Measurements from ENCODE around the gene KIAA0825. TPM values are rescaled to one million over a fixed set of nuclear protein-coding genes. Genes with fewer than 3 reads are reported as not detected.

The KIAA0825 gene
- total RNA-seq, 4 donors from 2014 or later, result 1.2 to 5.3 (median 4.0) TPM

- in situ Hi-C loops (cut with MboI; ENCODE audit: low pct_ligation_motif_present in 1 of 4, low pct_unique_long_range_greater_than_20kb in 1 of 4, low sequenced_read_pairs in 3 of 4), result no loop called here
- TF ChIP-seq EP300 (IDR thresholded peaks at IDR 0.05; ENCODE audit: low read depth), result no peak
- no peak for TF ChIP-seq POLR2AphosphoS5 (IDR thresholded peaks at IDR 0.05)
- TF ChIP-seq POLR2A (IDR thresholded peaks at IDR 0.05), result no peak
- no peak for TF ChIP-seq CTCF (IDR thresholded peaks at IDR 0.05)
- H3K4me1 ChIP-seq, result no peaks in the 10 kb centered on the region
- H3K27ac ChIP-seq, result no peak overlapping the region
- peaks cover 0 to 6% of the 10 kb centered on the region in 2 donors for H3K9me3 ChIP-seq
- H3K36me3 ChIP-seq, result no peaks in the 10 kb centered on the region
- intact Hi-C loops (cut with DNase I; ENCODE audit: low total_unique reads), result no loop called here
- H3K27me3 ChIP-seq, result no peaks in the 10 kb centered on the region
- DNase-seq, result no peak
- no peak overlapping the region for H3K4me3 ChIP-seq
- 50 to 54% methylated on average over 1 of the region's 1 CpG for WGBS, 2 donors (ENCODE audit: low coverage in 1 of 2)
These were observed 383.4 kb downstream of the KIAA0825 start for GRCh38 chr5:94234987-94235386.

GRCh38 chr5:94228791-94229190, 389.6 kb downstream of the KIAA0825 start:
- DNase-seq, result no peak
- Histone ChIP-seq H3K9me3 (no peaks in the 10 kb centered on the region), H3K36me3 (no peaks in the 10 kb centered on the region), H3K4me1 (no peaks in the 10 kb centered on the region), H3K27ac (no peak overlapping the region), H3K4me3 (no peak overlapping the region), H3K27me3 (no peaks in the 10 kb centered on the region)
- in situ Hi-C loops (cut with MboI; ENCODE audit: low pct_ligation_motif_present in 1 of 4, low pct_unique_long_range_greater_than_20kb in 1 of 4, low sequenced_read_pairs in 3 of 4), result no loop called here
- TF ChIP-seq POLR2AphosphoS5 (IDR thresholded peaks at IDR 0.05), result no peak
- TF ChIP-seq EP300 (IDR thresholded peaks at IDR 0.05; ENCODE audit: low read depth), result no peak
- TF ChIP-seq CTCF (IDR thresholded peaks at IDR 0.05), result no peak
- no peak for TF ChIP-seq POLR2A (IDR thresholded peaks at IDR 0.05)
- intact Hi-C loops (cut with DNase I; ENCODE audit: low total_unique reads), result no loop called here

GRCh38 chr5:94223235-94223634, 395.2 kb downstream of the KIAA0825 start:
- intact Hi-C loops (cut with DNase I; ENCODE audit: low total_unique reads) (no loop called here), in situ Hi-C loops (cut with MboI; ENCODE audit: low pct_ligation_motif_present in 1 of 4, low pct_unique_long_range_greater_than_20kb in 1 of 4, low sequenced_read_pairs in 3 of 4) (no loop called here)
- Histone ChIP-seq H3K4me1 (no peaks in the 10 kb centered on the region), H3K27me3 (no peaks in the 10 kb centered on the region), H3K27ac (no peak overlapping the region), H3K36me3 (no peaks in the 10 kb centered on the region), H3K9me3 (no peaks in the 10 kb centered on the region), H3K4me3 (no peak overlapping the region)
- no peak for DNase-seq
- TF ChIP-seq EP300 (IDR thresholded peaks at IDR 0.05; ENCODE audit: low read depth) (no peak), POLR2A (IDR thresholded peaks at IDR 0.05) (no peak), POLR2AphosphoS5 (IDR thresholded peaks at IDR 0.05) (no peak), CTCF (IDR thresholded peaks at IDR 0.05) (no peak)
- WGBS, 2 donors (ENCODE audit: low coverage in 1 of 2), result 36 to 50% methylated on average over 2 of the region's 2 CpGs

- no peak for TF ChIP-seq POLR2A (IDR thresholded peaks at IDR 0.05)
- TF ChIP-seq POLR2AphosphoS5 (IDR thresholded peaks at IDR 0.05), result no peak
- no peak for TF ChIP-seq EP300 (IDR thresholded peaks at IDR 0.05; ENCODE audit: low read depth)
- no peak for TF ChIP-seq CTCF (IDR thresholded peaks at IDR 0.05)
- no peaks in the 10 kb centered on the region for H3K4me1 ChIP-seq
- no peak overlapping the region for H3K27ac ChIP-seq
- in situ Hi-C loops (cut with MboI; ENCODE audit: low pct_ligation_motif_present in 1 of 4, low pct_unique_long_range_greater_than_20kb in 1 of 4, low sequenced_read_pairs in 3 of 4) (no loop called here), intact Hi-C loops (cut with DNase I; ENCODE audit: low total_unique reads) (no loop called here)
- DNase-seq, result no peak
- H3K9me3 ChIP-seq, result no peaks in the 10 kb centered on the region
- no peaks in the 10 kb centered on the region for H3K36me3 ChIP-seq
- no peak overlapping the region for H3K4me3 ChIP-seq
- H3K27me3 ChIP-seq, result no peaks in the 10 kb centered on the region
These were observed 400.0 kb downstream of the KIAA0825 start for GRCh38 chr5:94218374-94218773.
